Stimulated activated CD4-positive, alpha-beta T cell treated with anti-CD3 and anti-CD28 coated beads, TNF-alpha, amount 100 ng/mL, for 4 hours (primary cell): ENCODE measurements around the gene ERO1B.
"Not testable (repeated sequence)": the region's sequence is repeated elsewhere in the genome, so short reads cannot be mapped to it uniquely, and the experiment has no call there.

Experiments
- DNase-seq, 3 experiments: peaks; one replicate each; pipeline ENCODE4 v3.0.0-alpha.2; 2020; ENCODE audit warnings: low read depth in 3 of 3

ERO1B gene

GRCh38 chr1:236251587-236251986 lies 30.2 kb downstream of the ERO1B start:
- no peak for DNase-seq

GRCh38 chr1:236247286-236247685 lies 34.5 kb downstream of the ERO1B start:
- DNase-seq = no peak

GRCh38 chr1:236242568-236242967 lies 39.2 kb downstream of the ERO1B start:
- DNase-seq = no peak

- DNase-seq = no peak
These were observed 41.1 kb downstream of the ERO1B start for GRCh38 chr1:236240675-236241074.

DNA sequence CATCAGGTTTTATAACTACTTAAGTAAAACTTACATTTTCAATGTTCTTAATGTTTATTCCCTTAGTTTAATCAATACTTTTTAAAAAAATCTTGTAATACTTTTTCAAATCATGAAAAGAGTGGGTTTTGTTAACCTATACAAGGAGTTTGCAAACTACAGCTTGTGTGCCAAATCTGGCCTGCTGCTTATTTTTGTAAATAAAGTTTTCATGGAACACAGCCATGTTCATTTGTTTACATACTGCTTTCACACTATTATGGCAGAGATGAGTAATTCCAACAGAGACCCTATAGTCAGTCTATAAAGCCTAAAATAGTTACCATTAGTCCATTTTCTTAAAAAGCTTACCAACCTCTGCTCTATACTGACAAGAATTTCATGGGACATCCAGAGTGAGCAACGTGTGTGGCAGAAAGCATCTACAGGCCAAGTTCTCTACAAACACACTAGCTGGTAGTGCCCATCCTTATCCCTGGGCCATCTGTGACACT lies 42.6 kb downstream of the ERO1B start:
- DNase-seq = no peak

DNA sequence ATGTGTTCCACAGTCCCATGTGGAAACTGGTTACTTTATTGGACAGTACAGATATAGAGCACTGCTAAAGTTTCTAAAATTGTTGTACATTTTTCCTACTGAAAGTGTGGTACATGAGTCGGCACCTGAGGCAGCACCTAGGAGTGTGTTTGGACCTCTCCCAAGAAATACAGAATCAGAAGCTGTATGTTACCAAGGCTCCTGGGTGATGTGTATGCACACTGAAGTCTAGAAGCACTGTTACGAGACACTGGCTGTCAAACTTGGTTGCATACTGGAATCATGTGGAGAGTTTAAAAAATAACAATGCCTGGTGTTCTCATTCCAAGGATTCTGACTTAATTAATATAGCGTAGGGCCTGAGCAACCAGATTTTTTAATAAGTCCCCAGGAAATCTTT lies 46.6 kb downstream of the ERO1B start:
- no peak for DNase-seq

GRCh38 chr1:236228411-236228810 lies 53.3 kb downstream of the ERO1B start:
- DNase-seq = no peak

- DNase-seq = no peak
These were observed 59.1 kb downstream of the ERO1B start for GRCh38 chr1:236222632-236223031.

DNA sequence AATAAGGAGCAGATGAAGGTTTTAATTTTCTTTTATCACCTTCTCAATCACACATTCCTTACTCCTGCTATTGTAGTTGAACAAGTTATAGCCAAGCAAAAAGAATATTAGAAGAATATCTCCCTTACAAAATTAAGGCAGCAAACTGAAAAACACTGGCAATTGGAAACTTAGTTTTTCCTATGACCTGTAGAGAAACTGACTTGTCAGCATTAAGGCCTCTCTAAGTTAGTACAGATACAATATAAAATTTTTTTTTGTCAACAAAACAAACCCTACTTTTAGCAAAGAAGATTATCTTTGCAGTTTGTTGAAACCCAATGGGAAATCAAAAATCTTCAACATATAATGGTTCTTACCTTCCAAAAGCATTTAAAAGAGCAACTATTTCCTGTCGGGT lies 61.3 kb downstream of the ERO1B start:
- no peak for DNase-seq

- no peak for DNase-seq
These were observed 67.0 kb downstream of the ERO1B start for GRCh38 chr1:236214761-236215160.

DNA sequence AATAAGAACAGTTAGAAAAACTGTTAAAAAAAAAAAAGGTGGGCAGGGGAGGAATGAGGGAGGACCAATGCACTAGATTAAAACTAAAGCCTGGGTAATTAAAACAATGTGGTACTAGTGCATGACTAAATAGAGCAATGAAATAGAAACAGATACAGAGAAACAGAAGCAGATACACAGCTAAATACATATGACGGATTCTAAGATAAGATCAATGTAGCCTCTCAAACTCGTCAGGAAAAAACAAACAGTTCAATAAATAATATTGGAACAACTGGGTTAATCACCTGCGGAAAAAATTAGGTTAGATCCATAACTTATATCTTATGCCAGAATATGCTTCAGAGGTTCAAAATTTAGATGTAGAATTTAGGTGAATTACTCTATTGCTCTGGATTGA lies 68.2 kb downstream of the ERO1B start:
- DNase-seq = no peak

DNA sequence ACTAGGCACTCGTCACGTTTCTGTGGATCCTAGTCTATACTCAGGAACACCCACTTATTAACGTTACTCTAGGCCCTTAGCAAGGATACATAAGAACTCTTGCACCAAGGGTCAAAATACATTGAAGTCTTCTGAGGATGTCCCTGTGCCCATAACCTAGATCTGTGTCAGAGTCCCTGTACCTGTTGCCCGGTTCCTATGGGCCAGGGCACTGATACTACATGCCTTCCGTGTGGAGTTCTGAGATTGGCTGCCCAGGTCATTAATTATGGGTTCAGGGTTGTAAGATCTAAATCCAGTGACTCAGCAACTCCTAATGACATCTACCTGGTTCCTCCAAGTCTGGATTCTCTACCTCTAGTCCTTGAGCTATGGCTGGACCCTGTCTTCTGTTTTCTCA lies 69.9 kb downstream of the ERO1B start:
- no peak for DNase-seq

DNA sequence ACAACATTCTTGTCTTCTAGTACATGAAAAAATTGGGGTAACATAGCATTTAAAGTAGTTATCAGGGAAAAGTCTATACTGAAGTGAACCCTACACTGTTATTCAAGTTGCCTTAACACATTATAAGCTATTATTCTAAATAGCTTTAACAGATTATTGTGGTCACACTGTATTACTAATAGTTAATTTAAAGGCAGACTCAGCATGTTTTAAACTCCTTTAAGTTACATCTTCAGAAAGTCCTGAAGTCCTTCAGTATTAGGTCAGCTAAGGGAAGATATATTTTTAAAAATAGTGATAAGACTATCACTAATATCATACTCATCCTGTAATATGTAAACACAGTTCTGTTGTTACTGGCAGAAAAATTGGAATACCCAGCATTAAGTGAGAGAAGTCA lies 72.0 kb downstream of the ERO1B start:
- no peak for DNase-seq

- DNase-seq = no peak
These were observed 72.6 kb downstream of the ERO1B start for GRCh38 chr1:236209185-236209584.

- DNase-seq = no peak
These were observed 74.2 kb downstream of the ERO1B start for GRCh38 chr1:236207569-236207968.

DNA sequence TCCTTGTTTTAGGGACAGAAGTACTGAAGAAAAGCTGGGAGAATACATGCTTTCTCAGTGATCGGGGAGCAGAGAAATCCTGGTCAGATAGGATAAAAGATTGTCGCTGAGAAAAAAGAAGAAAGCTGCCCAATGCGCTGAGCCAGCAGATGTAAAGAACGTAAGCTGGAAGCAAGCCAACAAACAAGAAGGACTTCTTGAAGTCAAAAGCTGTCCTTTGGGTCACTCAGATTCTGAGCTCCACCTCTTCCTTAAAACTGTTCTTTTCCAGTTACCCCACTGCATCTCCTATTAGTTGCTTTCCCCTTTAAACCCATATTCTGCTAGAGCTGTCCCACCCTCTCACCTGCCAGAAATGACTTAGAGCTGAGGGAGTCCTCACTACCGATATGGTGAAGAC lies 74.6 kb downstream of the ERO1B start:
- DNase-seq = no peak

GRCh38 chr1:236206548-236206947 lies 75.2 kb downstream of the ERO1B start:
- DNase-seq = no peak

DNA sequence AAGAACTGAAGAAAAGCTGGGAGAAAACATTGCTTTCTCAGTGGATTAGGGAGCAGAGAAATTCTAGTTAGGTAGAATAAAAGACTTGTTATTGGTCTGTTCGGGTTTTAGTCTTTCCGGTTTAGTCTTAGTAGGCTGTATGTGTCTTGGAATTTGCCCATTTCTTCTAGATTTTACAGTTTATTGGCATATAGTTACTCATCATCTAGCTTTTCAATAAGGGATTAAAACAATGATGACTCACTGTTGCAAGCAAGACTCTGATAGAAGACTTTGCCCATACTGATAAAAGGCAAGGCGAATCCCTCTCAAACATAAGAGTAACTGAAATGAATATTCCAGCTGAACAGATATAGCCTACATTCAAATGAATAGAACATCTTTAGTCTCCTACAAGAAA lies 77.1 kb downstream of the ERO1B start:
- DNase-seq = no peak

DNA sequence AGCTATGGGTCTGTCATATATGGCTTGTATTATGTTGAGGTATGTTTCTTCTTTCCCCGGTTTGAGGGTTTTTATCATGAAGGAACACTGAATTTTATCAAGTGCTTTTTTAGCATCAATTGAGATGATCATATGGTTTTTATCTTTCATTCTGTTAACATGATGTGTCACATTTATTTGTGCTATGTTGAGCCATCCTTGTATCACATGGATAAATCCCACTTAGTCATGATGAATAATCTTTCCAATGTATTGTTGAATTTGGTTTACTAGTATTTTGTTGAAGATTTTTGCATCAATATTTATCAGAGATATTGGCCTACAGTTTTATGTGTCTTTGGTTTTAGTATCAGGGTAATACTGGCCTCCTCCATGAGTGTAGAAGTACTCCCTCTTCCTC lies 77.7 kb downstream of the ERO1B start:
- no peak for DNase-seq

DNA sequence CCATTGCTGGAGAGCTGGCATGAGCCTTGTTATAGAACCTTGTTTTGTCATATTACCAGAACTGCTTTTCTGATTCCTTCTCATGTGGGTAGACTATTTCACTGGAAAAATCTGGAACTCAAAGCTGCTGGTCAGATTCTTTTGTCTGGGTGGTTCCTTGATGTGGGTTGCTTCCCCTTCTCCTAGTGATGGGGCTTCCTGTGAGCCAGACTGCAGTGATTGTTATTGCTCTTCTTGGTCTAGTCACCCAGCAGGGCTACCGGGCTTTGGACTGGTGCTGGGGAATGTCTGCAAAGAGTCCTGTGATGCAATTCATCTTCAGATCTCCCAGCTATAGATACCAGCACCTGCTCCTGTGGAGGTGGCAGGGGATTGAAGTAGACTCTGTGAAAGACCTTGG lies 80.0 kb downstream of the ERO1B start:
- no peak for DNase-seq

- no peak for DNase-seq
These were observed 80.8 kb downstream of the ERO1B start for GRCh38 chr1:236200925-236201324.

GRCh38 chr1:236193184-236193583 lies 88.6 kb downstream of the ERO1B start:
- no peak for DNase-seq

DNA sequence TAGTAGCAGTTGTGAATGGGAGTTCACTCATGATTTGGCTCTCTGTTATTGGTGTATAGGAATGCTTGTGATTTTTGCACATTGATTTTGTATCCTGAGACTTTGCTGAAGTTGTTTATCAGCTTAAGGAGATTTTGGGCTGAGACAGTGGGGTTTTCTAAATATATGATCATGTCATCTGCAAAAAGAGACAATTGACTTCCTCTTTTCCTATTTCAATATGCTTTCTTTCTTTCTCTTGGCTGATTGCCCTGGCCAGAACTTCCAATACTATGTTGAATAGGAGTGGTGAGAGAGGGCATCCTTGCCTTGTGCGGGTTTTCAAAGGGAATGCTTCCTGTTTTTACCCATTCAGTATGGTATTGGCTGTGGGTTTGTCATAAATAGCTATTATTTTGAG lies 93.7 kb downstream of the ERO1B start:
- DNase-seq = not testable (repeated sequence)

DNA sequence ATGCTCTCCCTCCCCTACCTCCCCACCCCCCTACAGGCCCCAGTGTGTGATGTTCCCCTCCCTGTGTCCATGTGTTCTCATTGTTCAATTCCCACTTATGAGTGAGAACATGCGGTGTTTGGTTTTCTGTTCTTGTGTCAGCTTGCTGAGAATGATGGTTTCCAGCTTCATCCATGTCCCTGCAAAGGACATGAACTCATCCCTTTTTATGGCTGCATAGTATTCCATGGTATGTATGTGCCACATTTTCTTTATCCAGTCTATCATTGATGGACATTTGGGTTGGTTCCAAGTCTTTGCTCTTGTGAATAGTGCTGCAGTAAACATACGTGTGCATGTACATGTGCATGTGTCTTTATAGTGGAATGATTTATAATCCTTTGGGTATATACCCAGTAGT lies 95.3 kb downstream of the ERO1B start:
- DNase-seq = not testable (repeated sequence)

GRCh38 chr1:236185687-236186086 lies 96.1 kb downstream of the ERO1B start:
- no peak for DNase-seq
